H1 (cell line): ENCODE results near the gene MBD3. TPM values are rescaled to one million over a fixed set of nuclear protein-coding genes. Genes with fewer than 3 reads are reported as not detected.

ENCODE experiments used
- CHD2 ChIP-seq: IDR thresholded peaks from 2 replicates; pipeline ENCODE4 v1.6.1; 2012; ENCODE audit warnings: low read length, improper control_type of control experiment
- GABPA ChIP-seq: IDR thresholded peaks from 2 replicates; pipeline ENCODE4 v1.6.1; 2011; ENCODE audit warnings: mild to moderate bottlenecking, low read length, moderate library complexity, borderline replicate concordance; ENCODE audit not compliant: insufficient read depth
- JUN ChIP-seq: IDR thresholded peaks from 2 replicates; pipeline ENCODE4 v1.6.1; 2011; ENCODE audit warnings: low read depth, mild to moderate bottlenecking, improper control_type of control experiment, low read length
- NRF1 ChIP-seq: IDR thresholded peaks from 2 replicates; pipeline ENCODE4 v1.6.1; 2011; ENCODE audit warnings: mild to moderate bottlenecking, low read depth, low read length, improper control_type of control experiment
- PHF8 ChIP-seq: fragments of 200-600 bp; sonication (generic); conservative IDR thresholded peaks from 2 replicates; pipeline ENCODE4 v1.7.1; 2012; ENCODE audit warnings: low read depth, mild to moderate bottlenecking, inconsistent platforms, low read length, moderate library complexity
- POU5F1 ChIP-seq: IDR thresholded peaks from 2 replicates; pipeline ENCODE4 v1.6.1; 2011; ENCODE audit warnings: low read depth, mild to moderate bottlenecking, low read length, moderate library complexity
- RBBP5 ChIP-seq: IDR thresholded peaks from 2 replicates; pipeline ENCODE4 v1.7.1; 2012; ENCODE audit warnings: low read depth, mild to moderate bottlenecking, inconsistent platforms, low read length, moderate library complexity, borderline replicate concordance
- RXRA ChIP-seq: IDR thresholded peaks from 2 replicates; pipeline ENCODE4 v1.6.1; 2011; ENCODE audit warnings: low read depth, mild to moderate bottlenecking, low read length, moderate library complexity; ENCODE audit not compliant: insufficient read depth
- SP1 ChIP-seq: IDR thresholded peaks from 2 replicates; pipeline ENCODE4 v1.6.1; 2011; ENCODE audit warnings: low read depth, low read length
- TBP ChIP-seq: IDR thresholded peaks from 2 replicates; pipeline ENCODE4 v1.6.1; 2011; ENCODE audit warnings: low read depth, low read length, improper control_type of control experiment
- polyA plus RNA-seq, 7 experiments: library from polyadenylated mRNA; depleted of rRNA in 3 of 7; stranded (reverse) in 5 of 7; unstranded in 2 of 7; fragments of >200 nt in 5 of 7; fragments of 200-250 nt in 2 of 7; gene quantifications; 1 replicate in 5 of 7; 2 replicates in 1 of 7; 4 replicates in 1 of 7; pipeline versions ENCODE4 v1.2.1 to v1.2.3, GENCODE V29; 2011 to 2013; ENCODE audit warnings: missing spikeins in 2 of 7, mixed read lengths in 2 of 7
- total RNA-seq: library from RNA; stranded (reverse); fragmentation: NEBNext Ultra II Directional; extraction: Animal tissue kit (Norgen Biotek cat#: 25700); gene quantifications from 2 replicates; pipeline ENCODE4 v1.2.1, GENCODE V29; 2021
- TF ChIP-seq, protein P1 (sequence below): fragments of 300-600 bp; sonication (generic); IDR thresholded peaks from 2 replicates; pipeline ENCODE4 v1.7.1; 2012; ENCODE audit warnings: low read length, moderate library complexity, mild to moderate bottlenecking, inconsistent platforms; ENCODE audit not compliant: insufficient replicate concordance
- TF ChIP-seq, protein P2 (sequence below): IDR thresholded peaks from 2 replicates; pipeline ENCODE4 v1.6.1; 2012; ENCODE audit warnings: inconsistent platforms

MBD3 gene
- total and polyA plus RNA-seq, 2 of the 8 experiments (the other 6 are each of a cell fraction or from before 2014, with no cell fraction given), result 88.2 to 110 TPM

DNA sequence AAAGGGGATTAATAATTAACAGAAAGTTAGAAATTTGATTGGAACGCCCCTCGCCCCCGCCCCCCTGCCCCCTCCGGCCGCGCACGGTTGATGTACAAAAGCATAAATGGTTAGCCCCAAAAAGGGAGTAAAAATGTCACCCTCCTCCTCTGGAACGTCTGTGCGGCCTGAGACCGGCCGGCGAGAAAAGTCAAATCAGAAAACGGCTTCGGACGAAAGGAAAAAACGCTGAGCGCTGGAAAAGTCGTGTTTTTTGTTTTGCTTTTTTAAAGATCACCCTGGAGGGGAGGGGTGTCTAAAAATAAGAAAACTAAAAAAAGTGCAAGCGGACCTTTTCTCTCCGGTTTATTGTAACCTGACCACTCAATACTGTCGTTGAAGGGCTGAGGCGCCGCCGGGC is 37.7 kb downstream of the MBD3 start (continued):
- TF ChIP-seq, protein P1, sequence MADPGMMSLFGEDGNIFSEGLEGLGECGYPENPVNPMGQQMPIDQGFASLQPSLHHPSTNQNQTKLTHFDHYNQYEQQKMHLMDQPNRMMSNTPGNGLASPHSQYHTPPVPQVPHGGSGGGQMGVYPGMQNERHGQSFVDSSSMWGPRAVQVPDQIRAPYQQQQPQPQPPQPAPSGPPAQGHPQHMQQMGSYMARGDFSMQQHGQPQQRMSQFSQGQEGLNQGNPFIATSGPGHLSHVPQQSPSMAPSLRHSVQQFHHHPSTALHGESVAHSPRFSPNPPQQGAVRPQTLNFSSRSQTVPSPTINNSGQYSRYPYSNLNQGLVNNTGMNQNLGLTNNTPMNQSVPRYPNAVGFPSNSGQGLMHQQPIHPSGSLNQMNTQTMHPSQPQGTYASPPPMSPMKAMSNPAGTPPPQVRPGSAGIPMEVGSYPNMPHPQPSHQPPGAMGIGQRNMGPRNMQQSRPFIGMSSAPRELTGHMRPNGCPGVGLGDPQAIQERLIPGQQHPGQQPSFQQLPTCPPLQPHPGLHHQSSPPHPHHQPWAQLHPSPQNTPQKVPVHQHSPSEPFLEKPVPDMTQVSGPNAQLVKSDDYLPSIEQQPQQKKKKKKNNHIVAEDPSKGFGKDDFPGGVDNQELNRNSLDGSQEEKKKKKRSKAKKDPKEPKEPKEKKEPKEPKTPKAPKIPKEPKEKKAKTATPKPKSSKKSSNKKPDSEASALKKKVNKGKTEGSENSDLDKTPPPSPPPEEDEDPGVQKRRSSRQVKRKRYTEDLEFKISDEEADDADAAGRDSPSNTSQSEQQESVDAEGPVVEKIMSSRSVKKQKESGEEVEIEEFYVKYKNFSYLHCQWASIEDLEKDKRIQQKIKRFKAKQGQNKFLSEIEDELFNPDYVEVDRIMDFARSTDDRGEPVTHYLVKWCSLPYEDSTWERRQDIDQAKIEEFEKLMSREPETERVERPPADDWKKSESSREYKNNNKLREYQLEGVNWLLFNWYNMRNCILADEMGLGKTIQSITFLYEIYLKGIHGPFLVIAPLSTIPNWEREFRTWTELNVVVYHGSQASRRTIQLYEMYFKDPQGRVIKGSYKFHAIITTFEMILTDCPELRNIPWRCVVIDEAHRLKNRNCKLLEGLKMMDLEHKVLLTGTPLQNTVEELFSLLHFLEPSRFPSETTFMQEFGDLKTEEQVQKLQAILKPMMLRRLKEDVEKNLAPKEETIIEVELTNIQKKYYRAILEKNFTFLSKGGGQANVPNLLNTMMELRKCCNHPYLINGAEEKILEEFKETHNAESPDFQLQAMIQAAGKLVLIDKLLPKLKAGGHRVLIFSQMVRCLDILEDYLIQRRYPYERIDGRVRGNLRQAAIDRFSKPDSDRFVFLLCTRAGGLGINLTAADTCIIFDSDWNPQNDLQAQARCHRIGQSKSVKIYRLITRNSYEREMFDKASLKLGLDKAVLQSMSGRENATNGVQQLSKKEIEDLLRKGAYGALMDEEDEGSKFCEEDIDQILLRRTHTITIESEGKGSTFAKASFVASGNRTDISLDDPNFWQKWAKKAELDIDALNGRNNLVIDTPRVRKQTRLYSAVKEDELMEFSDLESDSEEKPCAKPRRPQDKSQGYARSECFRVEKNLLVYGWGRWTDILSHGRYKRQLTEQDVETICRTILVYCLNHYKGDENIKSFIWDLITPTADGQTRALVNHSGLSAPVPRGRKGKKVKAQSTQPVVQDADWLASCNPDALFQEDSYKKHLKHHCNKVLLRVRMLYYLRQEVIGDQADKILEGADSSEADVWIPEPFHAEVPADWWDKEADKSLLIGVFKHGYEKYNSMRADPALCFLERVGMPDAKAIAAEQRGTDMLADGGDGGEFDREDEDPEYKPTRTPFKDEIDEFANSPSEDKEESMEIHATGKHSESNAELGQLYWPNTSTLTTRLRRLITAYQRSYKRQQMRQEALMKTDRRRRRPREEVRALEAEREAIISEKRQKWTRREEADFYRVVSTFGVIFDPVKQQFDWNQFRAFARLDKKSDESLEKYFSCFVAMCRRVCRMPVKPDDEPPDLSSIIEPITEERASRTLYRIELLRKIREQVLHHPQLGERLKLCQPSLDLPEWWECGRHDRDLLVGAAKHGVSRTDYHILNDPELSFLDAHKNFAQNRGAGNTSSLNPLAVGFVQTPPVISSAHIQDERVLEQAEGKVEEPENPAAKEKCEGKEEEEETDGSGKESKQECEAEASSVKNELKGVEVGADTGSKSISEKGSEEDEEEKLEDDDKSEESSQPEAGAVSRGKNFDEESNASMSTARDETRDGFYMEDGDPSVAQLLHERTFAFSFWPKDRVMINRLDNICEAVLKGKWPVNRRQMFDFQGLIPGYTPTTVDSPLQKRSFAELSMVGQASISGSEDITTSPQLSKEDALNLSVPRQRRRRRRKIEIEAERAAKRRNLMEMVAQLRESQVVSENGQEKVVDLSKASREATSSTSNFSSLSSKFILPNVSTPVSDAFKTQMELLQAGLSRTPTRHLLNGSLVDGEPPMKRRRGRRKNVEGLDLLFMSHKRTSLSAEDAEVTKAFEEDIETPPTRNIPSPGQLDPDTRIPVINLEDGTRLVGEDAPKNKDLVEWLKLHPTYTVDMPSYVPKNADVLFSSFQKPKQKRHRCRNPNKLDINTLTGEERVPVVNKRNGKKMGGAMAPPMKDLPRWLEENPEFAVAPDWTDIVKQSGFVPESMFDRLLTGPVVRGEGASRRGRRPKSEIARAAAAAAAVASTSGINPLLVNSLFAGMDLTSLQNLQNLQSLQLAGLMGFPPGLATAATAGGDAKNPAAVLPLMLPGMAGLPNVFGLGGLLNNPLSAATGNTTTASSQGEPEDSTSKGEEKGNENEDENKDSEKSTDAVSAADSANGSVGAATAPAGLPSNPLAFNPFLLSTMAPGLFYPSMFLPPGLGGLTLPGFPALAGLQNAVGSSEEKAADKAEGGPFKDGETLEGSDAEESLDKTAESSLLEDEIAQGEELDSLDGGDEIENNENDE, result no peak
- TF ChIP-seq PHF8, result no peak
- TF ChIP-seq TBP, result no peak
- TF ChIP-seq POU5F1, result no peak
- no peak for TF ChIP-seq RXRA
- no peak for TF ChIP-seq JUN
- no peak for TF ChIP-seq CHD2
- TF ChIP-seq, protein P2, sequence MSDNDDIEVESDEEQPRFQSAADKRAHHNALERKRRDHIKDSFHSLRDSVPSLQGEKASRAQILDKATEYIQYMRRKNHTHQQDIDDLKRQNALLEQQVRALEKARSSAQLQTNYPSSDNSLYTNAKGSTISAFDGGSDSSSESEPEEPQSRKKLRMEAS, result no peak
- no peak for TF ChIP-seq RBBP5
- no peak for TF ChIP-seq NRF1
- TF ChIP-seq SP1, result no peak
- no peak for TF ChIP-seq GABPA
